Stimulated activated CD4-positive, alpha-beta T cell treated with anti-CD3 and anti-CD28 coated beads, Interleukin-4, amount 100 ng/mL, for 1 hour (primary cell): ENCODE results near the gene RAB11FIP2.

ENCODE experiments used
- DNase-seq: peaks from one replicate; pipeline ENCODE4 v3.0.0-alpha.2; 2020

Gene RAB11FIP2

DNA sequence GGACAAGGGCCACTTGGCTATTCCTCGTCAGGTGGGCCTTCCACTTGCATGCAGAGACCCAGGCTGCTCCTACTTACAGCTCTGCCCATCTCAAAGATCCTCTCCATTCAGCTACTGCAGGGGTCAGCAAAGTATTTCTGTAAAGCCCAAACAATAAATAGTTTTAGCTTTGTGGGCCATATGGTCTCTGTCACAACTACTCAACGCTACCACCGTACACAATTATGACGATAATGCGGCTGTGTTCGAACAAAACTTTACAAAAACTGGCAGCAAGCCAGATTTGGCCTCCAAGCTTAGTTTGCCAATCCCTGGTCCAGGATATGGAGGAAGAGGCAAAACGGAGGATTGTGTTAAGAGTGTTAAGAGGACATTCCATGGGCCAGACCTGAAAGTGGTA, 12.8 kb downstream of the RAB11FIP2 start:
- DNase-seq: no peak

GRCh38 chr10:118032564-118032963, 14.2 kb downstream of the RAB11FIP2 start:
- DNase-seq: no peak

- no peak for DNase-seq
Measured at GRCh38 chr10:118031351-118032075, 15.2 kb downstream of the RAB11FIP2 start.

- no peak for DNase-seq
Measured at GRCh38 chr10:118028619-118029018, 18.1 kb downstream of the RAB11FIP2 start.

DNA sequence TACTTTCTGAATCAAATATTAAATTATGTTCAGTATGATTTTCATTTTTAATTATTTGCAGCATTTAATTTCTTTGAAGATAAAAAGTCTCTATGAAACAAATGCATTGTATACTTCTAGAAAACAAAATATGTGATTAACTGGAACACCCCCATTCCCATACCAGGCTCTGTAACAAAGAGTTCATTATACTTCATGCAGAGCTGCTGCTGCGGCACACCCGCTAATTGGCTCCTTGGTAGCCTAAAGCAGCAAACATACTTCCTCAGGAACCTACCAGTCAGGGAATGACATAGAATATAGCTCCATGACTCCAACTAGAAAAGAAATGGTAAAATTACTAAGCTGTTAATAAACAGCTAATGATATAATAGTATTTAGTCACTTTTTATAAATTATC, 19.3 kb downstream of the RAB11FIP2 start:
- DNase-seq: no peak

DNA sequence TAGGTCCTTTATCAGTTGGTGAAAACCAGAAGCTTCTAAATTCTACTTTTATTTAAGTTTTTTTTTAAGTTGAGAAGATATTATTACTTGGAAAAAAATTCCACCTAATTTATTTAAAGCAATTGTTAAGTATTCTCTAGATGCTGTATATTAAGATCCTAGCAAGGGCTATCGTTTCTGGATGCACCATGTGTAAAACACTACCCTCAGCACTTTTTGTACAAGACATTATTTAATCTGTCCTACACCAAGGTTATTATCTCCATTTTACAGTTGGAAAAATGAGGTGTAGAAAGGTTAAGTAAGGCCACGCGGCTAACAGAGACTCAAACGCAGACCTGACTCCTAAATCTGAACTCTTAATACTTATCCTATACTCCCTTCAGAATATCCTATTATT, 19.8 kb downstream of the RAB11FIP2 start:
- no peak for DNase-seq

DNA sequence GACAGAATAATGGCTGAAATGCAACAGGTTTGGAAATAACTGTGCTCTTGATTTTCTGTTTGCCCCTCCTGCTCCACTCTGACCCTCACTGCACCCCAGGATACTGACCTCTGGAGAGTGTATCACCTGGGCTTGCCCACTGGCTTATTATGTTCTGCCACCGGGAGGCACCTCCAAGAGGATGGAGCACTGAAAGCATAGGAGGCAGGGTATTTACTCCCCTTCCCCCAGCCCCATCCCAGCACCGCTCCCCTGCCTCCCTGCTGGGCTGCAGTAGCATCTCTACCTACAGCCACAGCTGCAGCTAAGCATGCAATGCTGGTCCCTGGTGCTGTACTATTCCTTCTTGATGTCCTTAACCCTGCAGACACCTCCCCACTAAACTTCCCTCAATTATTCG, 26.4 kb downstream of the RAB11FIP2 start:
- DNase-seq: no peak

DNA sequence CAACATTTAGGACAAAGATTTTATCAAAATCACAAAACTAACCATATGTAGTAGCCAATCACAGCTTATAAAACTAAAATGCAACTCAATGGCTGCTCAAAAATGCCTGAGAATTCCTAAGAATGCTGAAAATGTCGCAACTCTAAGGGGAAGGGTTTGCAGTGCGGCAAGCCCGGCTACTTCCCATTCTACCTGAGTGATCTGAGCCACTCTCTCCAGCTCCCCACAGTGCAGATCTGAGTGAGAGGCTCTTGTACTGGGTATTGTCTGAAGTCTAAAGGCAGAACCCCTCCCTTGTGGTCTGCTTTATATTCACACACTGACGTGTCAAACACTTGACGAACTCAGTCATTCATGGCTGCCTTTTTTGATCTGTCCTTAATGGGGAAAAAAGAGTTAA, 28.9 kb downstream of the RAB11FIP2 start:
- no peak for DNase-seq

DNA sequence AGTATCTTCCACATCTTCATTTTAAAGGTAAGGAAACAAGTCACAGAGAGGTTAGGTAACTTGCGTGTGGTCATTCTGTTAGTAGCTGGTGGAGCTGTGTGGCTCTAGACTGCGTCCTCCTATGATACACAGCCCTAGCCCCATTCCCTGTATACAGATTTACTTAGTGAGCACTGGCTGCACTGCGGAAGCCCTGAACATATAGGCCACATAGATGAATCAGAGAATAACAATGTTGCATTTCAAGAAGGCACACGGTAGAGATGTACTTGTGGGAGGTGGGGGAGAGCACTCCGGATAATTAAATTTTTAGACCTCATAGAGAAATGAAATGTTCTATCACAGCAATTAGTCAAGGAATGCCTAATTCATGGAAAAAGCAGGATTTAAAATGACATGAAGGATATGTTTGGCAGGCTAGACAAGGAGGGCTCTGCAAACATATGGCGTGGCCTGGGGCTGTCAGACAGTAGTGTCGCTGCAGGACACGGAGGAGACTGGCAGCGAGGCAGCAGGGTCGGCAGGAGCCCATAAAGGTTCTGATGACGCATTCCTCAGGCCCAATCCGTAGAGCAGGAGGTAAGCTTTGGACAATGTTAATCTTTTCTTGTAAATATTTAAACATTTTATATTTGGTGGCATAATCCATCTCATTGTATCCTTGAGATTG, 29.5 kb downstream of the RAB11FIP2 start:
- no peak for DNase-seq

GRCh38 chr10:118012952-118013525, 33.7 kb downstream of the RAB11FIP2 start:
- DNase-seq: no peak

GRCh38 chr10:118007773-118008172, 39.0 kb downstream of the RAB11FIP2 start:
- no peak for DNase-seq

DNA sequence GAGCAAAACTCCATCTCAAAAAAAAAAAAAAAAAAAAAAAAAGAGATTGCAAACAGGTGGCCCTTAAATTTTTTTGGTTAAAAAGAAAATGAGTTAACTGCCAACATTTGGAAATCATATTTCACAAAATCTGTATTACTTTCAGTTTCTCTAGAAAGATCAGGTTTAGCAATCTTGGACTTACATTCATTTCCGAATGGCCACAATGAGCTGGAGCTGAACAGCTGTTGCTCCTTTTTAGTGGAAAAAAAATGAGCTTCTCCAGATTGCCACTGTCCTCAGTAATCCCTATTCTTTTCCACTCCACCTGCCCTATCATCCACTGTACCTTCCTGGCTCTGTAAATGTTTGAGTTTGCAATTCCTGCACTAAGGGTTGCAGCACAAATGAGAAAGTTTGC, 43.6 kb downstream of the RAB11FIP2 start:
- no peak for DNase-seq

DNA sequence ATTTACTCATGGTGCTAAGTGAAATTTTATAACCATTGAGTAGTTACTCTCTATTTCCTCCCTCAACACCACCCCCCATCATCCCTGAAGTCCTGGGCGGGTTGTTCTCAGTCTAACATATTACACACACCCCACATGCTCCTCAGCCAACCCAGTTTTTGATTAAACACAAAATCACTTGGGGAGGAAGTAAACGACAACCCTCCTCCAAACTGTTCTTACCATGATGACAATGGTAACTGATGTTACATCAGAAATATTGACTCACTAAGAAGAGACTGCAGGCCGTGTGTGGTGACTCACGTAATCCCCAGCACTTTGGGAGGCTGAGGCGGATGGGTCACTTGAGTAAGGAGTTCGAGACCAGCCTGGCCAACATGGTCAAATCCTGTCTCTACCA, 44.2 kb downstream of the RAB11FIP2 start:
- no peak for DNase-seq

GRCh38 chr10:117997673-117998072, 49.1 kb downstream of the RAB11FIP2 start:
- no peak for DNase-seq

DNA sequence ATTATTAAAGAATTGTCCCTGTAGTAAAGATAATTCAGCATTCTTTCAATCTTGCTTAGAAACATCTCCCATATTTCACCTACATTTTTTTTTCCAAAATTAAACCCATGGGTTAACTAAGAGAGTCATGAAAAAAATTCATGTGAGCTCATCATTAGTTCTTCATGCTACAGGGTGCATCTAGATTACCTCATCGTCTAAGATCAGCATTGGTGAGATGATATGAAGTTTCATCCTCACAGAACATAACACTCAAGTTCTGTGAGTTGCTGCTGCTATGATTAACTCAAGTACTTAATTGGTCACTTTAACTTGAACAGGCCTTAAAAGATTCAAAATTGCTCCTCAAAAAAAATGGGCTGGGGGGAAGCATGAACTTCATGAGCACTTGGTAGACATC, 50.0 kb downstream of the RAB11FIP2 start:
- DNase-seq: no peak

- no peak for DNase-seq
Measured at GRCh38 chr10:117994771-117995170, 52.0 kb downstream of the RAB11FIP2 start.

DNA sequence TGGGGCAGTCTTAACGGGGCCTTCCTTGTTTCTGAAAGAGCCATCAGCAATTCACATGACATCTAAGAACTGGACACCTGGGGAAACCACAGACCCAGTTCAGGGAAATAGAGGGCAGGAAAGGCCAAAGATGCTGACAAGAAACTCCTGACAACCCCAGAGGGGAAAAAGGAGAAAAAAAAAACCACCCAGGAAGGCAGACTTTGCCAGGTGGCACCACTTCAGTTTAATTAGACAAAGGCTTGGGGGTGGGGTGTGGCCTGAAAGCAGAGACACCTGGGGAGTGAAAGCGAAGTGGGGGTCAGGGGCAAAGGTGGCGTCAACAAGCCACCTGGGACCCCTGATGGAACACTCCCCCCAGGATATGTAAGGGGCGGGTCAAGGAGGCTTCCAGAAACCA, 53.6 kb downstream of the RAB11FIP2 start:
- DNase-seq: no peak

GRCh38 chr10:117991701-117992100, 55.0 kb downstream of the RAB11FIP2 start:
- no peak for DNase-seq

DNA sequence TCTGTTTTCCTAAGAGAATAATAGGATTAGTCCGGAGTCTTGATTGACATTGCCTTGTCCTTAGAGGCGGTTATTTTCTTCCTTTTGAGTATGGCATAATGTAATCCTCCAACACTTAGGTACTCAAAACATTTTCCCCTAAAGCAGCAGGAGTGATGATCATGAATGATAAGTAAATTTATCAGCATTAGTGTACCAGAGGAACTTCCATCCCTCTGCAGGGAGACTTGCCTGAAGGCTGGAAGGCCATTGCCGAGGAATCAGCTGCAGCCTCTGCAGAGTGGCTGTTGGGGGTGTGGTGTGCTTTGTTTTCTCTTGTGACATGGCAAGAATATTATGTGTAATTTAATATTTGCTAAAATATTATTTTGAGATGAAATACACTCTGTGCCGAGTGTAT, 56.8 kb downstream of the RAB11FIP2 start:
- no peak for DNase-seq

DNA sequence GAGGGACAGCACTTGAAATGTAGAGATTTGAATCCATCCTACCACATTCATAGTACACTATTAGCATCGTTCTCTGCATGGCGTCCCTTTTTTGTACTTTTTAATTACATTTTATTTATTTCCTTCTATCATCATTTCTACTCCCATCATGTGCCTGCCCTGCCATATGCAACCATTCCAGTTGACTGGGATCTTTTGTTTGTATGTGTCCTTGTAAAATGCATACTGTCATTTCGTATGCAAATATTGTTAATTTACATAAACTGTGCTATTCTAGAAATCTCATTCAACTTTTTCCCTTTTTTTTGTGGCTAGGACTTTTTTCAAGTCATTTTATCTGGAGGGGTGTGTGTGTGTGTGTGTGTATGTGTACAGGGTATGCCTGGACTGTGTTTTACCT, 57.9 kb downstream of the RAB11FIP2 start:
- no peak for DNase-seq

DNA sequence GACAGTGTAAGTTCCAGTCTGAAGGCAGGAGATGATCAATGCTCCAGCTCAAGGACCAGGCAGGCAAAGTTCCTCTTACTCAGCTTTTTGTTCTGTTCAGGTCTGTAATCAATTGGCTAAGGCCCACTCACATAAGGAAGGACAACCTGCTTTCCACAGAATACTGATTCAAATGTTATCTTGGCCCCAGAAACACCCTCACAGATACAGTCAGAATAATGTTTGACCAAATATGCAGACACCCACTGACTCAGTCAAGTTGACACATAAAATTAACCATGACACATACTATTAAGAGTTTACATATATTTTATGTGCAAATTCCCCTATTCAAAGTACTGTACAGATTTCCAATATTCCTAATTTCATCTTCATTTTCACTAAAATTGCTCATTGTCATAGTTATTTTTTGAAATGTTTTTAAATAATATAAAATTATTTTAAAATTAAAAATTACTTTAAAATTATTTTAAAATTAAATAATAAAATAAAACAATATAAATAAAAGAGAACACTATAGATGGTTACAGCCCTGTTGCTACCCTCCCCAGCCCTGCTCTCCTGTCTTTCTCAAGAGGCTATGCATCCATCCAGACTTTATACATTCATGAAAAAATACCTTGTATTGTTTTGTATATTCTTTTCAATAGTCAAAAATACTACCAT, 59.4 kb downstream of the RAB11FIP2 start:
- DNase-seq: no peak

DNA sequence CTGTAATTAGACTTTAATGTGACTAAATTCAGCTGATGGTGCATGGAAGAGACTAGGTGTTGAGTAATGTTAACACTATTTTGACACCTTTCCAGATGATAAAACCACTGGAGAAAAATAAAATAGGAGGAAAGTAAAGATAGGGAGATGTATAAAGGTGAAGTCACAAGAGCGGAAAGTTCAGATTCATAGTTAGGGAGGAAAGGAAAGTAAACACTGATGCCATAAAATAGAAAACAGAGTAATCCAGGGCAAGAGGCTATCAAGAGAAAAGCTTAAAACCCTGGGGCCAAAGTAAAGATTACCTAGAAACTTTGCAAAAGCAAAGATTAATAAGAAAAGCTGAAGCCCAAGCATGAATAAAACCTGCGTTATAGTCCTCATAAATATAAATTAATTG, 62.8 kb downstream of the RAB11FIP2 start:
- no peak for DNase-seq

GRCh38 chr10:117980755-117981702, 65.7 kb downstream of the RAB11FIP2 start:
- DNase-seq: no peak
